HL-60 (cell line): Measurements from ENCODE around the gene C1orf56.
"Not testable (repeated sequence)": the region's sequence is repeated elsewhere in the genome, so short reads cannot be mapped to it uniquely, and the experiment has no call there.

Experiments used
- DNase-seq, 2 experiments: peaks; one replicate each; pipeline ENCODE4 v3.0.0-alpha.2; 2010 to 2020; ENCODE audit warnings: low read depth in 1 of 2, low spot score in 1 of 2
- H3K27ac ChIP-seq: fragments of 250-450 bp; sonication (Bioruptor Pico); replicated peaks from 2 replicates; pipeline ENCODE4 v1.5.1; 2020; ENCODE audit warnings: mild to moderate bottlenecking, moderate library complexity
- H3K27me3 ChIP-seq: fragments of 250-450 bp; sonication (Bioruptor Pico); 2 replicates; pipeline ENCODE4 v1.5.1; 2021; ENCODE audit warnings: mild to moderate bottlenecking, moderate library complexity; ENCODE audit not compliant: insufficient read depth, poor library complexity, severe bottlenecking
- H3K4me3 ChIP-seq: replicated peaks from 2 replicates; pipeline ENCODE4 v1.5.1; 2011; ENCODE audit warnings: mild to moderate bottlenecking, control low read depth, low read length; ENCODE audit not compliant: insufficient read depth
- CTCF ChIP-seq: IDR thresholded peaks from one replicate; pipeline ENCODE4 v1.5.1; 2011; ENCODE audit warnings: low read length, control low read depth, inconsistent platforms; ENCODE audit not compliant: insufficient read depth
- GABPA ChIP-seq: IDR thresholded peaks from 2 replicates; pipeline ENCODE4 v1.6.1; 2012; ENCODE audit warnings: low read depth
- POLR2AphosphoS5 ChIP-seq: IDR thresholded peaks from 2 replicates; pipeline ENCODE4 v1.6.1; 2012; ENCODE audit warnings: low read depth
- REST ChIP-seq: IDR thresholded peaks from 2 replicates; pipeline ENCODE4 v1.6.1; 2012; ENCODE audit warnings: low read depth; ENCODE audit not compliant: insufficient replicate concordance
- SPI1 ChIP-seq: IDR thresholded peaks from 2 replicates; pipeline ENCODE4 v1.6.1; 2012; ENCODE audit warnings: low read depth, mild to moderate bottlenecking, borderline replicate concordance

C1orf56 gene

GRCh38 chr1:151072224-151072623 lies 24.7 kb downstream of the C1orf56 start:
- no peak for TF ChIP-seq CTCF
- TF ChIP-seq GABPA = no peak
- TF ChIP-seq POLR2AphosphoS5 = no peak
- TF ChIP-seq REST = no peak
- TF ChIP-seq SPI1 = no peak
- no peaks in the 10 kb centered on the region for H3K27me3 ChIP-seq
- no peak for DNase-seq
- H3K27ac ChIP-seq = no peak overlapping the region
- H3K4me3 ChIP-seq = no peak overlapping the region

- TF ChIP-seq POLR2AphosphoS5 = no peak
- TF ChIP-seq REST = no peak
- no peak for TF ChIP-seq SPI1
- TF ChIP-seq CTCF = no peak
- no peak for TF ChIP-seq GABPA
- Histone ChIP-seq H3K4me3 (no peak overlapping the region), H3K27ac (no peak overlapping the region), H3K27me3 (no peaks in the 10 kb centered on the region)
- no peak for DNase-seq
Measured at GRCh38 chr1:151085953-151086559, 38.5 kb downstream of the C1orf56 start.

GRCh38 chr1:151097426-151097825 lies 49.9 kb downstream of the C1orf56 start:
- not testable (repeated sequence) for H3K27me3 ChIP-seq, DNase-seq, H3K4me3 ChIP-seq, H3K27ac ChIP-seq

- DNase-seq = no peak
- Histone ChIP-seq H3K4me3 (no peak overlapping the region), H3K27me3 (no peaks in the 10 kb centered on the region), H3K27ac (no peak overlapping the region)
- TF ChIP-seq SPI1 (no peak), REST (no peak), POLR2AphosphoS5 (no peak), GABPA (no peak), CTCF (no peak)
Measured at GRCh38 chr1:151098126-151098525, 50.6 kb downstream of the C1orf56 start.
